IPS-11a (cell line): ENCODE data around the gene CEMP1.
A peak's percentile ranks its signal among the peaks of the same experiment; 100 is the strongest.

Experiments
- H3K4me3 ChIP-seq: one replicate; pipeline ENCODE4 v1.5.1; 2013; ENCODE audit warnings: low read depth, low read length, control low read depth

The CEMP1 gene

GRCh38 chr16:2520784-2521531, 10.2 kb downstream of the CEMP1 start:
- peak overlapping the region; percentile 61 for H3K4me3 ChIP-seq

DNA sequence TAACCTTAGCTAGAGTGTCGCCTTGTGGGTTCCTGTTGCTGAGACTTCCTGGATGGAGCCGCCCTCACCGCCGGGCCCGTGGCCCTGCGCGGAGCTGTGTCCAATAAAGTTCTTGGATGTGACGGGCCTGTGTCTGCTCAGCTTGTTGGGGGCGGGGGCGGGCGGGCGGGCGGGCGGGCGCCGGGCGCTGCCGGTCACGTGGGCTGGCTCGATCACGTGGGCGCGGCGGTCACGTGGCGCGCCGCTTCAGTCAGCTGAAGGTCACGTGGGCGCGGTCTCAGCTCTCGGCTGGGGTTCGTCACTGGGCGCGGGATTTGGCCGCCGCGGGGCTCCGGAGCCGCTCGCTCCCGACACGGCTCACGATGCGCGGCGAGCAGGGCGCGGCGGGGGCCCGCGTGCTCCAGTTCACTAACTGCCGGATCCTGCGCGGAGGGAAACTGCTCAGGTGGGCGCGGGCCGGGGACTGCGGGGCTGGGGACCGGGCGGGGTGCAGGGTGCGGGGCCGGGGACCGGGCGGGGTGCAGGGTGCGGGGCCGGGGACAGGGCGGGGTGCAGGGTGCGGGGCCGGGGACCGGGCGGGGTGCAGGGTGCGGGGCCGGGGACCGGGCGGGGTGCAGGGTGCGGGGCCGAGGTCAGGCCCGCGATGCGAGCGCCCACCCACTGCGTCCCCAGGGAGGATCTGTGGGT, 11.0 kb downstream of the CEMP1 start, which contains the start of gene AMDHD2:
TSS of gene AMDHD2 (plus strand) at position 275 of the 687 bp plus-strand sequence. CDS start at position 363, 88 bp downstream.
- peak within 1 kb of the TSS; percentile 61 for H3K4me3 ChIP-seq

GRCh38 chr16:2519711-2520080, 11.5 kb downstream of the CEMP1 start:
- H3K4me3 ChIP-seq = no peak overlapping the region

DNA sequence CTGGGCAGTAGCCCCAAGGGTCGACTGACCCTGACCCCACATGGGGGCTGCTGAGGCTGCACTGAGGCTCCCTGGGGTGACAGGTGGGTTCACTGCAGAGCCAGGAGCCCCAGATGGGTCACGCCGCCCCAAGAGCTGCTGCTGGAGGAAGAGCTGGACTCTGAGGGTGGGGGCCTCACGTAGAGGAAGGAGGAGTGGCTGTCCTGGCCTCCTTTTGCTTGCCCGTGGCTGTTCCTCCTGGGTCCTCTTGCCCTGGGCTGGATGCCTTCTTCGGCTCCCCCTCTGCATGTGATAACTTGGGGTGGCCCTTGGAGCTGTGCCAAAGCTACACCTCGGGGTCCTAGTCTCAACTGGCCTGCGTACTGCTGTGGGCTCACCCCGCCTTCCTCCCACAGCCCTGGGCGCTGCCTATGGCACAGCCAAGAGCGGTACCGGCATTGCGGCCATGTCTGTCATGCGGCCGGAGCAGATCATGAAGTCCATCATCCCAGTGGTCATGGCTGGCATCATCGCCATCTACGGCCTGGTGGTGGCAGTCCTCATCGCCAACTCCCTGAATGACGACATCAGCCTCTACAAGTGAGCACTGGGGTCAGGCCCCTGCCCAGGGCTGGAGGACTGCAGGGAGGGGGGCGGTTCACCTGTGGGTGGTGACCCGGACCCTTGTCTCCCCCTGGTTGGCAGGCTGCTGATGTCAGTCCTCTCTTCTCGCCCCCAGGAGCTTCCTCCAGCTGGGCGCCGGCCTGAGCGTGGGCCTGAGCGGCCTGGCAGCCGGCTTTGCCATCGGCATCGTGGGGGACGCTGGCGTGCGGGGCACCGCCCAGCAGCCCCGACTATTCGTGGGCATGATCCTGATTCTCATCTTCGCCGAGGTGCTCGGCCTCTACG, 12.1 kb downstream of the CEMP1 start:
- no peak overlapping the region for H3K4me3 ChIP-seq

DNA sequence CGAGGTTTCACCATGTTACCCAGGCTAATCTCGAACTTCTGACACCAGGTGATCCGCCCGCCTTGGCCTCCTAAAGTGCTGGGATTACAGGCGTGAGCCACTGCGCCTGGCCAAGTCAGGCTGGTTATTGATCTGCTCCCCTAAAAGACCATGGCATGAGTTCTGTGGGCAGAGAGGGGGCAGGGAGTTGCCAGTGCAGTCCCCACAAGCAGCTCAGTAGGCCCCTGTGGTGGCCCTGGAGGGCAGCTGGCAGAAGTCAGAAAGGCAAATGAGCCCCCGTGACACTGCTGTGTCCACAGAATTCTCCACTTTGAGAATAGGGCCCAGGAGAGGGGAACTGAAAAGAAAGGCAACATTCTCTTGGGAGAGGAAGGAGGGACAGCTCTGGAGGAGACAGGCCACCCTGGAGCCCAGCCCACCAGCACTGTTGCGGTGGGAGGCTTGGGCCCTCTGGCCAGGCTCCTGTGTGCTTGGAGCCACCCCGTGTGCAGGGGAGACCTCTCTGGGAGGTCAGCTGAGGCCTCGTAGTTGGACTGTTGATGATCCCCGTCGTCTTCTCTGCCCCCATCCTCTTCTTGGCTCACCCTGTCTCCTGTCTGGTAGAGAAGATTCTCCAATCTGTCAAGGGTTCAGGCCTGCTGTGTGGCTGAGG, 13.1 kb downstream of the CEMP1 start:
- H3K4me3 ChIP-seq = no peak overlapping the region

DNA sequence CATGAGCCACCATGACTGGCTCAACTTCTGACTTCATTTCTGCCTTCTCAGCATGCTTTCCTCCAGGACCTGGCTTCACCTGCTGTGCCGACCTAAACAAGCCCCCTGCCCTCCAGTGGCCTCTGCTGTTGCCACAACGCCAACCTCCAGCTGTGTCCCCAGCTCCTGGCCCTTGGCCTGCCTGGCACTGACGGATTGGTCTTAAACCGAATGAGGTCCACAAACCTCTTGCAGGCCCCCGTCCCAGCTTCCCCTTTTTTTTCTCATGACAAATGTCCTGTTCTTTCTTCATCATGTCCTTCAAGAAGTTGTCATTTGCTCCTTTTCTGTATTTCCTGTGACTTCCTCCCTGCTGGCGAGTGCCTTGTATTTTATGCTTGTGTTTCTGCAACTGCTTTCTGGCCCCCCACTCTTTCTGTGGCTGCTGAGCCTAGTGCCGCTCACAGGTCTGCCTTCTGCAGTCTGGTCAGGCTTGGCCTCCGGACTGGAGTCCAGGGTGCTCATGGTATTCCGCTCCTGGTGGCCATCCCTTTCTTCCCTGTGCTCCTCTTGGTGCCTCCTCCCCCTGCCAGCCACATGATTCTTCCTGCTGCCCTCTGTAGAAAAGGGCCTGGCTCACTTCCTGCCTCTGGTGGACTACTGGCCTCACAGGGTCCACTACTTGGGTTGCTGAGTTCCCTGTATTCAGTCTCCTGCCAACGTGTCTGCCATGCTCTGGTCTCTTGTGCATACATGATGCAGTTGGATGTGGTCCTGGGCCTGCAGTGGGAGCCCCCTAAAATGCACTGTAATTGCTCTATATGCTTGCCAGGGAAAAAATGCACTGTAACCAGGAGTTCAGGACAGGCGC, 14.6 kb downstream of the CEMP1 start:
- no peak overlapping the region for H3K4me3 ChIP-seq

DNA sequence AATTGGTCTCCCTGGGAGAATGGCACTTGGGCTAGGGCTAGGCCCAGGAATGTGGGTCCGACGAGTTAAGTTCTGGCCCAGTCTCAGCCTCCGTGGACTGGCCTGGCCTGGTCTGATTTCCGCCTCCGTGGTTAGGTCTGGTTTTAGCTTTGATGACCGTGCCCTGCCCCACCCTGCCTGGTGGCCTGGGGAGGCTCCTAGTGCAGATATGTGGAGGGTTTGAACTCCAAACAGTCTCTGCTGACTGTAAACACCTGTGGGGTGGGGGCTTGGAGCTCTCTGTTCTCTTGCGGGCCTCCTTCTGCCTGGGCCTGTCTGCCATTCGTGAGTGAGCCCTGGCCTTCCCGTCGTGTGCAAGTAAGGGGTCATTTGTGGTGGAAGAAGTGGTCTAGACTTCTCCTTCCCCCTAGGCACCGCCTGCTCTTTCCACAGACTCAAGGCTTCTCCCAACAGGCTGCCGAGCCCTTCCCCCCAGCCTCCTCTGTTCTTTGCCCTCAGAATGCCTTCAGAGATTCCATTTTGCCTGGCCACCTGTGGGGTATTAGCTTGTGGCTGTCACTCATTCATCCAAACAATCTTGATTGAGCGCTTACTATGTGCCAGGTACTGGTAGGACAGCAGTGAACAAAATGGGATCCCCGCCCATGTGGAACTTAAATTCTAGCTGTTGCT, 15.9 kb downstream of the CEMP1 start:
- peak overlapping the region; percentile 77 for H3K4me3 ChIP-seq

GRCh38 chr16:2514333-2515179, 16.7 kb downstream of the CEMP1 start:
- H3K4me3 ChIP-seq = peak overlapping the region; percentile 77

- H3K4me3 ChIP-seq = peak within 1 kb of the TSS; percentile 77
Observed at GRCh38 chr16:2513405-2514332, 17.5 kb downstream of the CEMP1 start, which contains the start of gene ATP6V0C. ATP6V0C (plus strand) TSS chr16:2513952; CDS start chr16:2514104, 152 bp downstream.

DNA sequence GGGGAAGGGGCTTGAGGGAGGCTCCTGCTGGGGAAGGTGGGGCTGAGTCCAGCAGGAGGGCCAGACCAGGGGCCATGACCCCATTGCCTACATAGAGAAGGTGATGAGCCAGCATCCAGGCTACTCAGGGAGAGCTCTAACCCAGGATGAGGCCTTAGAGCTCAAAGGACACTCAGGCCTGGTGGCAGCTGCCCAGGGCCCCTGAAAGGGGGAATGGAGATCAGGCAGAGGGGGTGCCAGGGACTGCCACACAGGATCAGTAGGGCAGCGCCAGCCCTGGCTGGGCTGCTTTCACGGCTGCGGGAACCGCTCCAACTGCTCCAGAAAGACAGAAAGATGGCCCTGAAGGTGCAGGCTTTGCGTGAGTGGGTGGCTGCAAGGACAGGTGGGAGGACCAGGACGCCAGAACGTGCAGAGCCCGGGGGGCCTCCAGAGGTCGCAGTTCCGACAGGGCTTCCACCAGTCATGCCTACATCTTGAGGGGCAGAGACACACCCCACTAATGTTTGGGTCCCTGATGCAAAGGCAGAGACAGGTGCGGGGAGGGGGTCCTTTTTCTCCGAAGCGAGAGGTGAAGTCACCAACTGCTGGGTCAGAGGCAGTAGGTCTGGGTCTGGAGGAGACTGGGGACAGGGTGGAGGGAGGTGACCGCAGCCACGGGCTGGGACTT, 18.3 kb downstream of the CEMP1 start:
- H3K4me3 ChIP-seq = peak overlapping the region; percentile 77

- no peak overlapping the region for H3K4me3 ChIP-seq
Observed at GRCh38 chr16:2511996-2512734, 19.0 kb downstream of the CEMP1 start.

DNA sequence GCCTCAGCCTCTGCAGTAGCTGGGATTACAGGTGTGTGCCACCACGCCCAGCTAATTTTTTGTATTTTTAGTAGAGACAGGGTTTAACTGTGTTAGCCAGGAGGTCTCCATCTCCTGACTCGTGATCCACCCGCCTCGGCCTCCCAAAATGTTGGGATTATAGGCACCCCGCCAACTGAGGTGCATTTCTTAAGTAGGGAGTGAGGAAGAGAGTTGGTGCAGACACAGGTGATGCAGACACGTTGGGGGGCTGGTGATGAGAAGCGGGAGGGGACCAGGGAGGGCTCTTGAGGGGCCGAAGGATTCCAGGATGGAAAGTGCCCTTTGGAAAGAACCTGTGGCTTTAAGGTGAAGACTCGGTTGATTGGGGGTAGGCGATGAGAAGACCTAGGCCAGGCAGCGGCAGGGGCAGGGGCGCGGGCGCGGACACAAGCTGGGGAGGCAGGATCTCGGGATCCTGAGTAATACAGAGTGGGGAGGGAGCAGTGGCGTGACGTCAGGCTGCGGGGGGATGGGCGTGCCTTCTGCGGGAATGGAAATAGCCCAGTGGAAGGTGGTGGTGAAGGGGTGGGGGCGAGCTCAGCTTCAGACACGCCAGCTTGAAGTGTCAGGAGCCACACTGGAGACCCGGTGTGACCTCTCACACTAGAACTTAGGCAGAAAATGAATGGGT, 19.9 kb downstream of the CEMP1 start:
- no peak overlapping the region for H3K4me3 ChIP-seq

DNA sequence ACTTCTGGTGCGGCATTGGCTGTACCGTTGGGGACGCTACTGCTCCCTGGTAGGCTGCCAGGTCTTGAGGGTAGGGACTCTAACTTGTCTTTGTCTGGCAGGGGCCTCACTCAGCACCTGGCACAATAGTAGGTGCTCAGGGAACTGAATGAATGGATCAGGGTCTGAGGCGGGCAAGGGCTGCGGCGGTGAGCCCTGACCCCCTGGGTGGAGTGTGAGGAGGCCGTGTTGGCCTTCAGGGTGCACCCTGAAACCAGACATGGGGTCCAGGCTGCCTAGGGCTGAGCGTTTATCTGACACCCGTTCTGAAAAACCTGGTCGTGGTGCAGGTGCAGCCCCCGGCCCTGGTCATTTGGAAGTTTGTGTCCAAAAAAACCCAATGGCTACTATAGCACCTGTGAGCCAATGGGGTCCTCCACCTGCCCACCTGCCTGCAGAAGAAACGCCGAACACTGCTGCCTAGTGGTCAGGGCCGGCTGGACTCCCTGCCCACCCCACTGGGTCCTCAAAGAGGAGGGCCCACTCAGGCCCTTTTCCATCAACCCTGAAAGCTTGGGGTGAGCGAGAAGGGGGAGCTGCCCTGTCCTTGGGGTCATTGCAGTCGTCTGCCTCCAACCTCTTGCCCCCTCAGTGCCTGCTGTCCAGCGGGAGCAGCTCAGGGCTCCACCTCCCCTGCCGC, 22.3 kb downstream of the CEMP1 start:
- no peak overlapping the region for H3K4me3 ChIP-seq

- no peak overlapping the region for H3K4me3 ChIP-seq
Observed at GRCh38 chr16:2507665-2508064, 23.5 kb downstream of the CEMP1 start.

- no peak overlapping the region for H3K4me3 ChIP-seq
Observed at GRCh38 chr16:2507052-2507659, 24.1 kb downstream of the CEMP1 start.
